Measurements from ENCODE around the gene SNORC. TPM values are rescaled to one million over a fixed set of nuclear protein-coding genes. Genes with fewer than 3 reads are reported as not detected.

SNORC gene
- total RNA-seq, 1 donor from 2014 or later = not detected

- TF ChIP-seq CTCF (IDR thresholded peaks at IDR 0.05) = no peak
- Histone ChIP-seq H3K27me3 (no peaks in the 10 kb centered on the region), H3K4me1 (peaks cover 0 to 2% of the 10 kb centered on the region in 2 donors), H3K36me3 (peaks cover 44 to 78% of the 10 kb centered on the region in 2 donors), H3K9me3 (no peaks in the 10 kb centered on the region), H3K4me3 (no peak overlapping the region), H3K27ac (no peak overlapping the region)
- no peak for DNase-seq (ENCODE audit: low spot score in 2 of 2)
- intact Hi-C loops (cut with DNase I) = no loop called here
Measured at GRCh38 chr2:232836934-232837333, 33.1 kb upstream of the SNORC start.

GRCh38 chr2:232838406-232838874, 31.6 kb upstream of the SNORC start:
- peaks cover 39 to 71% of the 10 kb centered on the region in 2 donors for H3K36me3 ChIP-seq

GRCh38 chr2:232839411-232840079, 30.5 kb upstream of the SNORC start:
- Histone ChIP-seq H3K4me1 (peaks cover 0 to 2% of the 10 kb centered on the region in 2 donors), H3K27me3 (no peaks in the 10 kb centered on the region), H3K27ac (no peak overlapping the region), H3K4me3 (no peak overlapping the region), H3K9me3 (no peaks in the 10 kb centered on the region), H3K36me3 (peaks cover 40 to 68% of the 10 kb centered on the region in 2 donors)
- intact Hi-C loops (cut with DNase I) = no loop called here
- DNase-seq (ENCODE audit: low spot score in 2 of 2) = peak in 1 of 2 donors; percentile 48
- TF ChIP-seq CTCF (IDR thresholded peaks at IDR 0.05) = no peak

More at GRCh38 chr2:232838406-232838874, 31.6 kb upstream of the SNORC start:
- TF ChIP-seq CTCF (IDR thresholded peaks at IDR 0.05) = no peak
- intact Hi-C loops (cut with DNase I) = no loop called here
- DNase-seq (ENCODE audit: low spot score in 2 of 2) = no peak
- H3K4me1 ChIP-seq = peaks cover 0 to 2% of the 10 kb centered on the region in 2 donors
- H3K4me3 ChIP-seq = no peak overlapping the region
- no peaks in the 10 kb centered on the region for H3K27me3 ChIP-seq
- no peaks in the 10 kb centered on the region for H3K9me3 ChIP-seq
- H3K27ac ChIP-seq = no peak overlapping the region

- Histone ChIP-seq H3K9me3 (no peaks in the 10 kb centered on the region), H3K36me3 (peaks cover 58 to 68% of the 10 kb centered on the region in 2 donors), H3K27ac (no peak overlapping the region), H3K4me1 (peaks cover 0 to 2% of the 10 kb centered on the region in 2 donors), H3K27me3 (no peaks in the 10 kb centered on the region), H3K4me3 (no peak overlapping the region)
- TF ChIP-seq CTCF (IDR thresholded peaks at IDR 0.05) = no peak
- no peak for DNase-seq (ENCODE audit: low spot score in 2 of 2)
- intact Hi-C loops (cut with DNase I) = no loop called here
Measured at GRCh38 chr2:232842689-232843088, 27.4 kb upstream of the SNORC start.

- Histone ChIP-seq H3K27ac (no peak overlapping the region), H3K4me1 (no peaks in the 10 kb centered on the region), H3K36me3 (peaks cover 69 to 75% of the 10 kb centered on the region in 2 donors), H3K4me3 (no peak overlapping the region), H3K9me3 (no peaks in the 10 kb centered on the region), H3K27me3 (no peaks in the 10 kb centered on the region)
- no peak for TF ChIP-seq CTCF (IDR thresholded peaks at IDR 0.05)
- intact Hi-C loops (cut with DNase I) = no loop called here
- DNase-seq (ENCODE audit: low spot score in 2 of 2) = no peak
Measured at GRCh38 chr2:232843834-232844233, 26.2 kb upstream of the SNORC start.

All from ascending aorta (tissue), 2 donors.